VCaP (cell line): ENCODE data around the gene IFT27.
"Not testable (repeated sequence)": the region's sequence is repeated elsewhere in the genome, so short reads cannot be mapped to it uniquely, and the experiment has no call there.

Experiments
- H3K27ac ChIP-seq: fragments of 450-650 bp; 2 replicates; pipeline ENCODE4 v1.5.1; 2017
- CTCF ChIP-seq: fragments of 450-650 bp; conservative IDR thresholded peaks from 2 replicates; pipeline ENCODE4 v1.5.1; 2017; ENCODE audit warnings: mild to moderate bottlenecking, moderate library complexity

Gene IFT27

GRCh38 chr22:36756746-36757655 lies 18.9 kb downstream of the IFT27 start:
- no peak for TF ChIP-seq CTCF

GRCh38 chr22:36756031-36756430 lies 19.9 kb downstream of the IFT27 start:
- no peak for TF ChIP-seq CTCF
- H3K27ac ChIP-seq = no peak overlapping the region

More at GRCh38 chr22:36756746-36757655, 18.9 kb downstream of the IFT27 start:
- no peak overlapping the region for H3K27ac ChIP-seq

GRCh38 chr22:36755316-36755715 lies 20.6 kb downstream of the IFT27 start:
- no peak overlapping the region for H3K27ac ChIP-seq
- no peak for TF ChIP-seq CTCF

- not testable (repeated sequence) for H3K27ac ChIP-seq
These were observed 21.0 kb downstream of the IFT27 start for GRCh38 chr22:36754881-36755280.

- no peak for TF ChIP-seq CTCF
- H3K27ac ChIP-seq = no peak overlapping the region
These were observed 22.0 kb downstream of the IFT27 start for GRCh38 chr22:36753916-36754315.

- no peak overlapping the region for H3K27ac ChIP-seq
- no peak for TF ChIP-seq CTCF
These were observed 22.7 kb downstream of the IFT27 start for GRCh38 chr22:36753120-36753802.

- no peak overlapping the region for H3K27ac ChIP-seq
- TF ChIP-seq CTCF = no peak
These were observed 29.4 kb downstream of the IFT27 start for GRCh38 chr22:36746375-36746970.
